Hematopoietic multipotent progenitor cell (in vitro differentiated cells): ENCODE results near the gene CRIM1. TPM values are rescaled to one million over a fixed set of nuclear protein-coding genes. Genes with fewer than 3 reads are reported as not detected.
"Not testable (repeated sequence)": the region's sequence is repeated elsewhere in the genome, so short reads cannot be mapped to it uniquely, and the experiment has no call there.

Source experiments
- DNase-seq, 3 donors: peaks; one replicate each; pipeline ENCODE4 v3.0.0-alpha.2; 2011 to 2015; ENCODE audit warnings: low read depth in 2 of 3, low spot score in 2 of 3
- total RNA-seq: library from RNA; depleted of rRNA; stranded (reverse); fragments of >200 nt; gene quantifications from one replicate; pipeline ENCODE4 v1.2.3, GENCODE V29; 2012

Gene CRIM1
- total RNA-seq, 1 donor, result 28.3 TPM

DNA sequence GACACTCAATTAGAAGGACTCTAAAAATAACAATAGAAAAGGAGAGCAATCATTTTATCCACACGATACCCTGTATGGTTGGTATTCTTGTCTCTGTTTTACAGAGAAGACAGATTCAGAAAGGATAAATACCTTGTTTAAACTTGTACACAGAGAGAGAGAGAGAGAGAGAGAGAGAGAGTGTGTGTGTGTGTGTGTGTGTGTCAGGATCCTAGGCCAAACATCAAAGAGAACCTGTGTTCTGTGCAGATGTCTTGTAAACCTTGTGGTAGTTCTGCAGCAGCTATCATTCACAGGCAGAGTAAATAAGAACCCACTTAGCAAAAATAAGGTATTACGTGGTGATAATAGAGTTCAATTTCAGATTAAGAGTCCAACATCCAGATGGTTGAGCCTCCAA, 4.3 kb upstream of the CRIM1 start:
- DNase-seq, result no peak

DNA sequence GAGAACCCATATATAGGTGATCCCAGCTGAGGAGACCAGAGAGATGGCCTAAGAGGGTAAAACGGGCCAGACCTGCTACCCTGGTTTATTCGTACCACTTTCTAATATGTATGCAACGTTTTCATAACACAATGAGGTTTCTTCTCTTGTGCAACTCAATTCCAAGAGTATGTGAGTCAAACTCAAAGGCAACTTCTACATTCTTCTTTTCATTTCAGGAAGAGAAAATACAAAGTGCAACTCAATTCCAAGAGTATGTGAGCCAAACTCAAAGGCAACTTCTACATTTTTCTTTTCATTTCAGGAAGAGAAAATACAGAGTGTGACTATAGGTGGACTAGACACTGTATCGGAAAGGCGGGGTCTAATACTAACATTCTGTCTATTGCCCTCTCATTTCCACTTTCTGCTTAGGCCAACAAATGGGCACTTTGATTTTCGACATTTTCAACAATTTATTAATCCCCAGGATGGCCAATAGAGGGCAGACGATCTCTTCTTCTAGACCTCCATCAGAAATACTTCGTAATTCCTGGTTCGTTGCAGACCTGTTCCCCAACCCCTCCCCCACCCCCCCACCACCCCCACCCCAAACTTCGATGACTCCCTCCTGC, 3.7 kb upstream of the CRIM1 start:
- peak in 2 of 3 donors; percentile 50 to 64 for DNase-seq

- DNase-seq, result no peak
These were observed 2.9 kb upstream of the CRIM1 start for GRCh38 chr2:36352701-36353100.

GRCh38 chr2:36354811-36355150, 797 bp upstream of the CRIM1 start:
- no peak for DNase-seq

GRCh38 chr2:36355890-36356297, 316 bp downstream of the CRIM1 start:
- DNase-seq, result no peak

DNA sequence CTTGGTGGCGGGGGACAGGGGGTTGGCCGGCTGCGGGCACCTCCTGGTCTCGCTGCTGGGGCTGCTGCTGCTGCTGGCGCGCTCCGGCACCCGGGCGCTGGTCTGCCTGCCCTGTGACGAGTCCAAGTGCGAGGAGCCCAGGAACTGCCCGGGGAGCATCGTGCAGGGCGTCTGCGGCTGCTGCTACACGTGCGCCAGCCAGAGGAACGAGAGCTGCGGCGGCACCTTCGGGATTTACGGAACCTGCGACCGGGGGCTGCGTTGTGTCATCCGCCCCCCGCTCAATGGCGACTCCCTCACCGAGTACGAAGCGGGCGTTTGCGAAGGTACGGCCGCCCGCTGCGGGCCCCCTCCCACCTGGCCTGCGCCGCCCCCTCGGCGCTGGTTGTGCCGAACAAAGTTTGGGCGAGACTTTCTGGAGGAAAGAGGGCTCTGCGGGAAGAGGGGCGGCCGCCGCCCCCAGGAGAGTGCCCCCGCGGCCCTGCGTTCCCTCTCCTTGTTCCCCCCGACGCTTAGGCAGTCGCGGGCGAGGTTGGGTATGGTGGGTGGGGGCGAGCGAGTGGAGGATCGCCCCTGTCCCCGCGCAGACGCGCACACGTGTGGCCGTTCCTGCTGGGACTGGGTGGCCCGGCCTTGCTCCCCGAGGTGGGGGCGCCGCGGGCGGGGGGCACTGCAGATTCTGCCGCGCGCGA, 866 bp downstream of the CRIM1 start:
- DNase-seq, result peak in 2 of 3 donors; percentile 51 to 57

- DNase-seq, result peak in 2 of 3 donors; percentile 74 to 76
These were observed 1.6 kb downstream of the CRIM1 start for GRCh38 chr2:36356990-36357846.

GRCh38 chr2:36357847-36358659, 2.5 kb downstream of the CRIM1 start:
- DNase-seq, result peak in 2 of 3 donors; percentile 42 to 43

GRCh38 chr2:36359067-36359466, 3.5 kb downstream of the CRIM1 start:
- peak in 1 of 3 donors; percentile 47 for DNase-seq

DNA sequence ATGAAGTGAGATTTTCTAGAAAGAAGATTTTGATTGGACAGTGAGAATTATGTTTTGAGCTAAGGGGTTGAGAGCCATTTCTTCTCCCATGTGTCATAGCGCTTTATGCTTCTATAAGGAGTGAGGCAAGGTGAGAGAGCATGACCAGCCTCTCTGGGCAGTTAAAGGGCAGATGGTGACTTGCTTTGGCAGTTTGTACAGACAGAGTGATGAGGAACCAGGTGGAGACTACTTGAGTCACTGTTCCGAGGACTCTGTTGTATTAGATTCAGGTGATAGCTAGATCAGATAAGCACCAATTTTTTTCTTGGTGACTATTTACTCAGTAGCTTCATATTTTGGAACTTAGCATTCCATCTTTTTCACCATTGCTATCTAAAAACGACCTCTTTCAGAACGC, 4.5 kb downstream of the CRIM1 start:
- no peak for DNase-seq

DNA sequence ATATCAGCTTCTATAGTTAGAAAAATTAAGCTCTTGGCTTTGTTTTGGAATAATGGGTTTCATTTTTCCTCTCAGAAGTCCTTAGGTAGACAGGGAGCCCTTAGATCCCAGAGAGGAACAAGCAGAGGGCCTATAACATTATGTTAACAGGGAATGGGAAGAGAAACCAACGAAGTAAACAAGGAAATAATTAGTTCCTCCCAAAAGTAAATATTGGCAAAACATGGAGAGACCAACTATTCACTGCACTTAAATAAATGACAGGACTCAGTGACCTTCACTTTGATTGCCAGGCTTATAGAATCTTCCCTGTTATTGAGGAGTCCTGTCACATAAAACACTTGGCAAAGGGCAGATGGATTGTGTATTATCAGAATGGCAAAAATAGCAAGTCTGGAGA, 5.3 kb downstream of the CRIM1 start:
- DNase-seq, result no peak

- DNase-seq, result no peak
These were observed 5.8 kb downstream of the CRIM1 start for GRCh38 chr2:36361396-36361795.

- no peak for DNase-seq
These were observed 6.7 kb downstream of the CRIM1 start for GRCh38 chr2:36362291-36362690.

DNA sequence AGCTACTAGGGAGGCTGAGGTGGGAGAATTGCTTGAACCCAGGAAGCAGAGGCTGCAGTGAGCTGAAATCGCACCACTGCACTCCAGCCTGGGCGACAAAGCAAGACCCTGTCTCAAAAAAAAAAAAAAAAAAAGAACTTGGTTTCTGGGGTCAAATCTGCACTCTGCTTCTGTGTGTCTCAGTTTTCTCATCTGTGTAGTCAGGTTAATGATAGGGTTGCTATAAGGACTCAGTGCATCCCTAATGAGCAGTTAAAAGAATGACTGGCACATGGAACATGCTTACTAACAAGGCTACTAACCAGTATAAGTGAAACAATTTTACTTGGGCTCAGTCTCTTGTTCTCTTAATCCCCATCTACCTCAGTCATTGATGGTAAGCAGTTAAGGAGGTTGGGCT, 7.5 kb downstream of the CRIM1 start:
- DNase-seq, result not testable (repeated sequence)

GRCh38 chr2:36366491-36367120, 11.0 kb downstream of the CRIM1 start:
- DNase-seq, result no peak

- DNase-seq, result no peak
These were observed 11.9 kb downstream of the CRIM1 start for GRCh38 chr2:36367486-36367885.

DNA sequence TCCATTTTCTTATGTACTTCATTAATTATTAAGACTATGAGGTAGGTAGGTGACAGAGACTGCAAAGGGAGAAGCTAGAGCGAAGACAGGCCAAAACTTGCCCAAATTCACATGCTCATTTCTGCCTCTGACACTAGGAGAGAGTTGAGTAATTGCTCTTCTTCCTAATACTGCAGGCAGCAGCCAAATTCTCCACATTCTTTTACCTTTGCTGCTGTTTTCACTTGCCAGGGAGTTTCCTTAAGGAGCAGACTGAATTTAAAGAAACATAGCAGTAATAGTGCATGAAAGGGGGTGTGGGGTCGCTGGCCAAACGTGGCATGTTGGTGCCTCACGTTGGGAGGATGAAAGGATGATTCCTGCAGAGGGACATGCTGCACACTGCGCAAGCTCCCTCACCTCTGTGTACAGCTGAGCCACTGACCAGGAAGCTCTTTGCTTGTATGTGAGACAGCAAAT, 12.3 kb downstream of the CRIM1 start:
- DNase-seq, result no peak

GRCh38 chr2:36368438-36368837, 12.9 kb downstream of the CRIM1 start:
- no peak for DNase-seq

GRCh38 chr2:36369163-36369562, 13.6 kb downstream of the CRIM1 start:
- DNase-seq, result no peak

DNA sequence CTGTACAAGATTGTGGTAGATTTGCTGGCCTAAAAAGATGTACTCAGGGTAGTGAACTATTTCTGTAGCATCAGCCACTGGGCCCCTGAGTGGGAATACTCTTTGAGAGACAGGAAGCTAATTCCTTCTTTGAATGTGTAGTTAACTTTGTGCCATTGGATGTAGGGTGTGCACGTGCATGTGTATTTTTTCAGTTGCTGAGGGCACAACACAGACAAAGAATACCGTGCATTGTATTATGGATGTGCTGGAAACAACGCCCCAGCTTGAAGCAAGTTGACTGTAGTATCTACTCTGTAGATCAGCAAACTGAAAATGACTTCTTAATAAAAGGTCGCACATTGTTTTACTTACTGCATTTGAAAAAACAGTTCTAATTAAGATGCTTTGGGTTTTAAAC, 14.1 kb downstream of the CRIM1 start:
- no peak for DNase-seq
